Measurements from ENCODE around the gene SPTLC3.

DNA sequence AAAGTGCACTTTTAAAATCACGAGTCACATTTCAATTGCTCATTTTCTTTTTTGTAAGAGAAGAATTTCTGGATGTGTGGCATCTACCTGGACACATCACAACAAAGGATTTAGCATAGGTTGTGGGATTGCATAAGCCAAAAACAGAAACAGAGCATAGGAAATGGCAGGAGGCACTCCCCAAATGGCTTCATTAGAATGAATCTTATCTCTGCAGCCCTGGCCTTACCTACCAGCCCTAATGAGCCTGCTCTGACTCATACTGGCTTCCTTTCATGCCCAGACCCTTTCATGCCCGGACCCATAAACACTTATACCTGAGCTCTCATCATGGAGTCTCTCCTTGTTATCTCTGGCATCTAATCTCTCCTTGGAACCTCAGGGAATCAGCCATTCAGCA lies 23.9 kb upstream of the SPTLC3 start:
- no peak for TF ChIP-seq SIN3A (IDR thresholded peaks at IDR 0.05; ENCODE audit: borderline replicate concordance, insufficient read depth, low read length)
- TF ChIP-seq POLR2AphosphoS5 (IDR thresholded peaks at IDR 0.05; ENCODE audit: low read depth, low read length): no peak

Measured in PFSK-1 (cell line).